NCI-H510A treated with DMSO at 0.1 percent for 48 hours (cell line): ENCODE measurements around the gene ENTR1.

Experiments used
- DNase-seq: peaks from one replicate; lab custom pipeline; 2025; lab: John Stamatoyannopoulos, UW

Gene ENTR1

DNA sequence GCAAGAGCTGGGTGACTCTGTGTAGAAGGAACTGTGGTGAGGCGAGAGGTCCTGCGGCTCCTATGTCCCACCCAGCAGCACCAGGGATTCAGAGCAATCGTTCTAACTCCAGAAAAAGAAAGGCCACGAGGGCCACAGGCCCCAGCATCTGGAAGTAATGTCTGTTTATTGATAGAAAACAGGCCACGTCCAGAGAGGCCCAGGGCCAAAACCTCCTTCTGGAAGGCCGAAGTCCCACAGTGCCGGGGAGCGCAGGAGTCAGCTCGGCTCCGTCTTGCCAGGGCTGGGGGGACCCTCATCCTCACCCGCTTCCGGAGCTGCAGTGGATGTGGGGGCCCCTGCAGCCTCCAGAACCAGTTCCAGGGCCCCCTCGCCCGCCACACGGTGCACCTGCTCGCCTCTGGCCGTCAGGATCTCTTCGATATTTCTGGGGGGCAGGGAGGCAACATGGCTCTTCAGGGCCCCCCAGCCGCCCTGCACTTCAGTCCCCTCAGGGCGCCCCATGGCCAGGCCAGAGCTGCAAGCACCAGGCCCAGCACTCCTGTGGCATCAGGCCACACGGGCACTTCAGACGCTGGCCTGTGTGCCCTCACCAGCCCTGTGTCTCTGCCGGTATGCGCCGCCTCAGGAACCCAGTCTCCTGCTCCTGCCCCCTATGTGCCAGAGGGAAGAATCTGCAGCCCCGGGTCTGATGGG lies 48.5 kb downstream of the ENTR1 start:
- no peak for DNase-seq

DNA sequence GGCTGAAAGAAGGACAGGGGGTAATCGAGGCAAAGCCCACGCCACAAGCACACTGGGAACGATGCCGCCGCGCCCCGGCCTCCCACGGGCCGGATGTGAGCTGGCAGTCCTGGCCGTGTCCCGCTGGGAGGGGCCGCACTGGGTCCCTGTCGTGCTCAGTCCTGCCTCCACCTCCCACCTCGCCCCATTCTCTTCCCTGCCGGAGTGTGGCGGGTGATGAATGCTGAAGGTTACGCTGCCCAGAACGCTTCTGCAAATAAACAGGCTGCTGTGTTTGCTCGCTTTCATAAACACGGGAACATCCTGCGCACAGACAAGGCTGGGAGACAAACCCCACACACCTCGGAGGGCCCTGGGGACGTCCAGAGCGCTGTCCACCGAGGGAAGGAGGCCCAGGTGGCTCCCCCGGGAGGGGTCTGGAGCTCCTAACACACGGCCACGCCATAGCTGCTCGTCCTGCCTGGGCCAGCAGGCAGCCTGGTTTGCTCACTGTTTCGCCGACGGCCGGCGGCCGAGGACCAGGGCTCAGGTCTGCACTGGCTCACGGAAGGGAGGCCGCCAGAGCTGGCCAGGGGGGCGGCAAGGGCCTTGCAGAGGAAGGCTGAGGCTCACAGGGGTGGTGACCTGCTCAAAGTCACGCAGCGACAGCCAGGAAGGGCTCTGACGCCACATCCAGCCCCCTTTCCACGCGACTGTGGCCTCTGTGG lies 49.2 kb downstream of the ENTR1 start:
- DNase-seq = no peak

DNA sequence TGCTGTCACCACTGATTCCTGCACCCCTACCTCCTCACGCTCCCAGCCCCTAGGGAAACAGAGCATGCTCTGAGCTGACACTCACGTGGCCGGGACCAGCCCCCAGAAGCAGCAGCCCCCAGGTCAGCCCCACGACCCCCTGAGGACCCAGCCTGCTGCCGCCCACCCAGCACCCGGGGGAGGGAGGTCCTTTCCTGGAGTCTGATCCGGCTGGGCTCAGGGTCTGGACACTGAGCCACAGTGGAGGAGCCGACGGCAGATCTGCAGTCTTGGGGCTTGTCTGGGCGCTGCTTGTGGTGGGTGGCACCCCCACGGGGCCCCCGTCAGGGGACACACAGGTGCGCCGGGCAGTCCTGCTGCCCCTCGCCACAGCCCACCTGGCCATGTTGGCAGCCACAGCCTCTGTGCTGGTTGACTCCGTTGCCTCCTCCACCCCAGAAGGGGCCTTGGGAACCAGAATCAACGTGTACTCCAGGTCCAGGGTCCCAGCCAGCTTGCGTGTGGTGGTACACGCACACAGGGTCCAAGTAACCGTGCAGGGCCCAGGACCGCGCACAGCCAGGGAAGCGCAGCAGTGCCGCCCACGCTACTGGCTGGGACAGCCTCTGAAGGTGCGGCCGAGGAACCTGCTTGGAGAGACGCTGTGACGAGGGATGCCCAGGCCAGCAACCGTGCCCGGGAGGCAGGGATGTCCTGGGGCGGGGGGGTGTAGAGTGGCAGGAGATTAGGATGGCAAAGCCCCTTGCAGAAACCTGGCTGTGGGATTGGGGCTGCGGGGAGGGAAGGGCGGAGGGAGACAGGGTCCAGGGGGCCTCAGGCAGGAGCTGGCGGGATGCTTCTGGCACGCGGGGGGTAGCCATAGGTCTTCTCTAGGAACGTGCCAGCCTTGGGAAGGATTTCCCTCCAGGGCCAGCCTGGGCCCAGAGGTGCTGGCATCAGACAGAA lies 50.4 kb downstream of the ENTR1 start:
- no peak for DNase-seq

DNA sequence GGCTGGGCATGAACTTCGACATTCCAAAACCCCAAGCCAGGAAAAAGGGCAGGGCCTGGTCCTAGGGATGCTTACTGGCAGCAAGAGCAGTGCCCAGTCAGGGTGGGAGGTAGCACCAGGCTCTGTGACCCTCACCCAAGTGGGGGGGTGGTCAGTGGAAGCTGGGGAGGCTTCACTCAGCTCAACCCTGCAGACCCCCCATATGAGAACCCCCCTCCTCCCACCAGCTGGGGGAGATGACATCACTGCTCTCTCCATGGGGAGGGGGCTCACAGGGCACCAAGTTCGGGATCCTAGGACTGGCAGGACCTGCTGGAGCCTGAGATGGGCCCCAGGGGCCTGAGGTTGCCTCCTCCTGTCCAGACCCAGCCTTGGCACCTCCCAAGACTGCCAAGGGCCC lies 51.5 kb downstream of the ENTR1 start:
- DNase-seq = no peak

DNA sequence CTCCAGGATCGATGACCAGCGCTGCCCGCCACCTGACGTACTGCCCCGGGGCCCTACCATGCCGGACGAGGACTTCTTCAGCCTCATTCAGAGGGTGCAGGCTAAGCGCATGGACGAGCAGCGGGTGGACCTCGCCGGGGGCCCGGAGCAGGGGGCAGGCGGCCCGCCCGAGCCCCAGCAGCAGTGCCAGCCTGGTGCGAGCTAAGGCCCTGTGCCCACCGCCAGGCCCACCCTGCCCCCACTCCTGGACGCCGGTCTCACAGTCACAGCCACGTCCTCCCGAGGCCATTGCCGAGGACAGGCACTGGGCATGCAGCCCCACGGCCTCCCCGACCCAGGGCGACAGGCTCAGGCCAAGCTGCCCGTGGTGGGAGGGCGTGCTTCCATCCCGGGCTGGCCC lies 52.4 kb downstream of the ENTR1 start:
- DNase-seq = no peak

DNA sequence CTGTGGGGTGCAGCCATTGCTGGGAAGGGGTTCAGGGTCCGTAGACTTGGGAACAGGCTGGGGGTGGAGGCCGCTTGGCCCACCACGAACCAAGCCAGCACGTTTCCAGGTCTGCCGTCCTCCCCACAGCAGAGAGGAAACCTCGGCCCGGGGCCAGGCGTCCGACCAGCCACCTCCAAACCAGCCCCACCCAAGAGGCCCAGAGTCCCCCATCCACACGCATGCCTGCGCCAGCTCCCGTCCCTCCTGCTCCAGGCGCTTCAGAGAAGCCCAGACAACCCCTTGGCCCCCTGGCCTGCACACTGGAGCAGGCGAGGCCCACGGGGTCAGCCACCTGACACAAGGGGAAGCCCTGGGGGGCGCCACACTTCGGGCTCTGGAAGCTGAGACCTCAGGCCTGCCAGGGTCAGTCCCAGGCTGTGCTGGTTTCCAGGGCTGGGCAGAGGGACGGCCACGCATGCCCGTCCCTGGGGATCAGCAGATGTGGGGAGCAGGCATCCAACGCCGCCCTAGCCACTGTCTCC lies 53.1 kb downstream of the ENTR1 start:
- DNase-seq = no peak

DNA sequence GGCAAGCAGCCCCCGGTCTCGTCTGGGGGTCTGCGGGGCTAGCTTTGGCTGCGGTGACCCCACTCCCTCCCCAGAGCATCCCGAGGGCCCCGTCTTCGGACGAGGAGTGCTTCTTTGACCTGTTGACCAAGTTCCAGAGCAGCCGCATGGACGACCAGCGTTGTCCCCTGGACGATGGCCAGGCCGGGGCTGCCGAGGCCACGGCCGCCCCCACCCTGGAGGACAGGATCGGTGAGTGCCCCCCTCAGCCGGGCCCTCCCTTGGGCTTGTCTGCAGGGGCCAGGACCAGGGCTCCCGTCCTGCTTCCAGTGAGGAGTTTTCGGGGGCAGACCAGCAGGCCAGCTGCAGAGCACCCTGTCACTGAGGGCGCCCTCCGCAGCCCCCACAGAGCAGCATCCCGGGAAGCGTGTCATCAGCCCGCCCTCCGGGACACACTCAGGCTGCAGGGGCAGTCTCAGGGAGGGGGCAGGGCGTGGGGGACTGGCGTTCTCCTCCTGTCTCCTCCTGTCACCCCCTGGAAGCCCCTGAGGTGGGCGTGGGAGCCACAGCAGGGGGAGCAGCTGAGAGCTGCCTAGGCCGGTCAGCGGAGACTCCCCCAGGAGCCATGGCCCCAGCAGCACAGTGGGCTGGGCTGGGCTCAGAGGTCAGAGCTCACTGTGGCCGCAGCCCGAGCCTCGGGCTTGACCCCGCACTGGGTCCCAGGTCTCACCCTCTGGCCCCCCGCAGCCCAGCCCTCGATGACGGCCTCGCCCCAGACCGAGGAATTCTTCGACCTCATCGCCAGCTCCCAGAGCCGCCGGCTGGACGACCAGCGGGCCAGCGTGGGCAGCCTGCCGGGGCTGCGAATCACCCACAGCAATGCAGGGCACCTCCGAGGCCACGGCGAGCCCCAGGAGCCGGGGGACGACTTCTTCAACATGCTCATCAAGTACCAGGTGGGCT lies 54.5 kb downstream of the ENTR1 start:
- no peak for DNase-seq

DNA sequence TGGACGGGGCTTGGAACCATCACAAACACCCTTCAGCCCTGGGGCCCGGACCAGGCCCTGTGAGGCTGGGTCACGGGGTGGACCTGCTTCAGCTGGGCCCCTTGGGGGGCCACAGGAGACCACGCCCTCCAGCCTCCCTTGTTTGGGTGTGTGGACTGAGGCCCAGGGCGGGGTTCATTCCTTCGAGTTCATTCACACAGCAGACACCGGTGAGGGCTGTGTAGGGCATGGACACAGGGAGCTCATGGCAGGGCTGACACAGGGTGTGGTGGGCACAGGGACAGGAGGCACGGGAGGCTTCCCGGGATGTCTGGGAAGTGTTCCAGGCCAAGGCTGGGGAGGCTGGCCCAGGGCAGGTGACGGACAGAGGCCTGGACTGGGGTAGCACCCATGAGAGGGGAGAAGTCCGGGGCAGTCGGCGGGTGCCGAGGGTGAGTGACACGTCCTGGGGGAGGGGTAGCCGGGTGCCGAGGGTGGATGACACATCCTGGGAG lies 55.8 kb downstream of the ENTR1 start:
- DNase-seq = no peak

DNA sequence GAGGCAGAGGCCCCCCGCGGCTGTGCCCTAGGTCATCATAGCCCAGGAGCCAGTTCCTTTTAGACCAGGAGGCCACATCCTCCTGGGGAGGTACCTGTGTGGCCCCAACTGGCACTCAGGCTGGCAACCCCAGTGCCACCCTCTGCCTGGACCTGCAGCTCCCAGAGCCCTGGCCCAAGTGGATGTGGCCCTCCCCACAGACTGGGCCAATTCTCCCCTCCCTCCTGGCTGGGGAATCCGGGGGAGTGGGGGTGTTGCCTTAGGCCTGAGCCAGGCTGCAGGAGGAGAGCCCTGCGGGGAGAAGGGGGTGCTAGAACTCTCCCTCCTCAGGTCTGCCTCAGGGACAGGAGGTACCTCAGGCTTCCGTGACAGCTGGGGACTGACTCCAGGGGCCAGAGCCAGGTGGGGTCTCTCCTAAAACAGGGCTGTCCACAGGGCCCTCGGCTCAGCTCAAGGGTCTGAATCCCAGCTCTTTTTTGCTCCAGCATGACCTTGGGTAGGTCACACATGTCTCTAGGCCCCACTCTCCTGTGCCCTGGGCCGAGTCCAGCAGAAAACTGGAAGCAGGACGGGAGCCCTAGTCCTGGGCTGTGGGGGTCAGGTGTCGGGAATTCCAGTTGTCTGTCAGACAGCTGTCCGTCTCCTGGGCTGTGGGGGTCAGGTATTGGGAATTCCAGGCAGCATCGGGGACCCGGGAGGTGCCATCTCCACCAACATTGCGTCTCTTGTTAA lies 56.5 kb downstream of the ENTR1 start:
- DNase-seq = no peak

DNA sequence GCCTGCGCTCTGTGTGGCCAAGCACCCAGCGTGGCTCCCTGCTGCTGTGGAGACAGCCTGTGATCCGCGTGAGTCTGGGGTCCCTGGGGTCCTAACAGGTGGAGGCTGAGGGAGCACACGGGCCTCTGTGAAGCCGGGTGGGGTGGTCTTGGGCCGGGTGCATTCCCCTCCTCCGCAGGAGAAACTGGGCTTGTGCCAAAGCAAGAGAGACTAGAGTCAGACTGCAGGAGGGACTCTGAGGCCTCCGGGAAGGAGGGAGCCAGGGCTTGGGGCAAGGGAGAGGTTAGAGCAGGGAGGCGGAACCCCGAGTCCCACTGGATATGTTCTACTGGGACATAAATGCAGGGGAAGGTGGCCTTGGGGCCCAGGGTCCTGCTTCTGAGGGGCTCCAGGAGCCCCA lies 57.3 kb downstream of the ENTR1 start:
- DNase-seq = no peak

DNA sequence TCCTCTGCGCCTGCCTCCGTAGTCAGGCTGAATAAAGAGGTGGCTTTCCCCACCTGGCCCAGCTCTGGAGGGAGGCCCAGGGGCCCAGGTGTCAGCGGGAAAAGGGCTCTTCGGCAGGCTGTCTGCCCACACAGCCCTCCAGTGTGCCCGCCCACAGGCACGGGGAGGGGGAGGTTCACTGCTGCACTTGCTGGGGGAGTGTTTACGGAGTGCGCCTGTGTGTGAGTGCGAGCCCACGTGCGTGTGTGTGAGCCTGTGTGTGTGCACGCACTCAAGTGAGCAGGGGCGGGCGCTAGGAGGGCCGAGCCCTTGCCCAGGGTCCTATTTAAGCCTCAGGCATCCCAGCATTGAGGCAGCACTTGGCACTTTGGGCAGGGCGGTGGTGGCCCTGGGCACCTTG lies 57.7 kb downstream of the ENTR1 start:
- DNase-seq = peak; percentile 15
